B cell (primary cell): ENCODE data around the gene KIRREL3.

Source experiments
- EZH2 ChIP-seq: IDR thresholded peaks from 2 replicates; pipeline ENCODE4 v1.6.1; 2012; ENCODE audit warnings: borderline replicate concordance, low read depth, mild to moderate bottlenecking, moderate library complexity, low read length; ENCODE audit not compliant: insufficient read depth, poor library complexity, severe bottlenecking
- TF ChIP-seq, protein P1 (sequence below): fragments of 200-600 bp; IDR thresholded peaks from one replicate; pipeline ENCODE4 v1.8.0; 2022; ENCODE audit warnings: antibody characterized with exemption, mild to moderate bottlenecking

DNA sequence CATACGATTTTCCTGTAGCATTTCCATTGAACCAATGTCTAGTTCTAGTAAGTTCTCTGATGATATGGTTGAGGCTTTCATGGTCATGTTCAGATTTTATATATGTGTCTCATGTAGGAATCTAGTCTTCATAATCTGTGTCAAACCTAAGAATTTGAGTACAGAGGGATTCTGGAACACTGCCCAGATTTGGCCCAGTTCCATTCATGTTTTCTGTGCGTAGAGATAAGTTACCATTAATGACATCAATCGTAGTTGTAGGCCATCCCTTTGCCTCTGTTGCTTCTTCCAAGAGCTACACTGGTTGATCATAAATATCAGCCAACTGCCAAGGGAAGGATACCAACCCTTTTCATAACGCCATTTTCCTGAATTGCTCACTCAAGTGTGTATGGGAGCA, 621.8 kb downstream of the KIRREL3 start:
- TF ChIP-seq, protein P1, sequence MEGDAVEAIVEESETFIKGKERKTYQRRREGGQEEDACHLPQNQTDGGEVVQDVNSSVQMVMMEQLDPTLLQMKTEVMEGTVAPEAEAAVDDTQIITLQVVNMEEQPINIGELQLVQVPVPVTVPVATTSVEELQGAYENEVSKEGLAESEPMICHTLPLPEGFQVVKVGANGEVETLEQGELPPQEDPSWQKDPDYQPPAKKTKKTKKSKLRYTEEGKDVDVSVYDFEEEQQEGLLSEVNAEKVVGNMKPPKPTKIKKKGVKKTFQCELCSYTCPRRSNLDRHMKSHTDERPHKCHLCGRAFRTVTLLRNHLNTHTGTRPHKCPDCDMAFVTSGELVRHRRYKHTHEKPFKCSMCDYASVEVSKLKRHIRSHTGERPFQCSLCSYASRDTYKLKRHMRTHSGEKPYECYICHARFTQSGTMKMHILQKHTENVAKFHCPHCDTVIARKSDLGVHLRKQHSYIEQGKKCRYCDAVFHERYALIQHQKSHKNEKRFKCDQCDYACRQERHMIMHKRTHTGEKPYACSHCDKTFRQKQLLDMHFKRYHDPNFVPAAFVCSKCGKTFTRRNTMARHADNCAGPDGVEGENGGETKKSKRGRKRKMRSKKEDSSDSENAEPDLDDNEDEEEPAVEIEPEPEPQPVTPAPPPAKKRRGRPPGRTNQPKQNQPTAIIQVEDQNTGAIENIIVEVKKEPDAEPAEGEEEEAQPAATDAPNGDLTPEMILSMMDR = no peak
- TF ChIP-seq EZH2 = no peak
